T-helper 1 cell treated with Interleukin-12 subunit alpha and Interleukin-12 subunit beta and Interleukin-4 antibody, amounts not matched to agents 30 μg/mL and 1 μg/mL, for 36 hours (primary cell): Measurements from ENCODE around the gene CLPTM1.

ENCODE experiments used
- H3K27ac Mint-ChIP-seq: one replicate; pipeline ENCODE4 v1.8.0; 2021; ENCODE audit warnings: mild to moderate bottlenecking, mixed read lengths
- H3K27me3 Mint-ChIP-seq: one replicate; pipeline ENCODE4 v1.8.0; 2021; ENCODE audit warnings: low read depth, mixed read lengths
- H3K36me3 Mint-ChIP-seq: one replicate; pipeline ENCODE4 v1.8.0; 2021; ENCODE audit warnings: low read depth, mixed read lengths
- H3K4me1 Mint-ChIP-seq: one replicate; pipeline ENCODE4 v1.8.0; 2021; ENCODE audit warnings: low read depth, mixed read lengths
- H3K4me3 Mint-ChIP-seq: one replicate; pipeline ENCODE4 v1.8.0; 2021; ENCODE audit warnings: mild to moderate bottlenecking, moderate library complexity, mixed read lengths
- H3K9me3 Mint-ChIP-seq: one replicate; pipeline ENCODE4 v1.8.0; 2021; ENCODE audit warnings: mixed read lengths

The CLPTM1 gene

GRCh38 chr19:45001087-45001739, 46.0 kb downstream of the CLPTM1 start, which contains the start of gene RELB:
RELB (plus strand) TSS chr19:45001464; CDS start chr19:45001580, 116 bp downstream.
- Mint-ChIP-seq H3K9me3 (no peaks in the 10 kb centered on the region), H3K4me1 (peaks cover 20% of the 10 kb centered on the region), H3K27me3 (no peaks in the 10 kb centered on the region), H3K4me3 (peak within 1 kb of the TSS; percentile 95), H3K36me3 (peaks cover 9% of the 10 kb centered on the region), H3K27ac (peak within 1 kb of the TSS; percentile 100)

- Mint-ChIP-seq H3K4me1 (peaks cover 21% of the 10 kb centered on the region), H3K4me3 (no peak overlapping the region), H3K27me3 (no peaks in the 10 kb centered on the region), H3K27ac (no peak overlapping the region), H3K36me3 (peaks cover 17% of the 10 kb centered on the region), H3K9me3 (no peaks in the 10 kb centered on the region)
These were observed 48.3 kb downstream of the CLPTM1 start for GRCh38 chr19:45003485-45003884.

GRCh38 chr19:45005787-45006186, 50.6 kb downstream of the CLPTM1 start:
- Mint-ChIP-seq H3K9me3 (no peaks in the 10 kb centered on the region), H3K27me3 (no peaks in the 10 kb centered on the region), H3K36me3 (peaks cover 25% of the 10 kb centered on the region), H3K4me3 (no peak overlapping the region), H3K4me1 (peaks cover 15% of the 10 kb centered on the region), H3K27ac (no peak overlapping the region)

- Mint-ChIP-seq H3K9me3 (no peaks in the 10 kb centered on the region), H3K27me3 (no peaks in the 10 kb centered on the region), H3K27ac (no peak overlapping the region), H3K4me1 (peaks cover 7% of the 10 kb centered on the region), H3K36me3 (peaks cover 27% of the 10 kb centered on the region), H3K4me3 (no peak overlapping the region)
These were observed 53.4 kb downstream of the CLPTM1 start for GRCh38 chr19:45008552-45008951.

GRCh38 chr19:45009625-45010255, 54.6 kb downstream of the CLPTM1 start:
- H3K9me3 Mint-ChIP-seq = no peaks in the 10 kb centered on the region
- no peak overlapping the region for H3K4me3 Mint-ChIP-seq
- peak overlapping the region; percentile 26 for H3K27ac Mint-ChIP-seq
- peaks cover 32% of the 10 kb centered on the region for H3K36me3 Mint-ChIP-seq
- H3K27me3 Mint-ChIP-seq = no peaks in the 10 kb centered on the region
- peaks cover 7% of the 10 kb centered on the region for H3K4me1 Mint-ChIP-seq

- no peaks in the 10 kb centered on the region for H3K27me3 Mint-ChIP-seq
- no peaks in the 10 kb centered on the region for H3K9me3 Mint-ChIP-seq
- H3K27ac Mint-ChIP-seq = peak overlapping the region; percentile 34
- peaks cover 32% of the 10 kb centered on the region for H3K36me3 Mint-ChIP-seq
- H3K4me3 Mint-ChIP-seq = no peak overlapping the region
- H3K4me1 Mint-ChIP-seq = peaks cover 7% of the 10 kb centered on the region
These were observed 55.1 kb downstream of the CLPTM1 start for GRCh38 chr19:45010306-45010705.

- no peak overlapping the region for H3K4me3 Mint-ChIP-seq
- peaks cover 8% of the 10 kb centered on the region for H3K4me1 Mint-ChIP-seq
- no peak overlapping the region for H3K27ac Mint-ChIP-seq
- H3K36me3 Mint-ChIP-seq = peaks cover 30% of the 10 kb centered on the region
- no peaks in the 10 kb centered on the region for H3K9me3 Mint-ChIP-seq
- H3K27me3 Mint-ChIP-seq = no peaks in the 10 kb centered on the region
These were observed 56.8 kb downstream of the CLPTM1 start for GRCh38 chr19:45011959-45012358.

GRCh38 chr19:45016388-45017314, 61.5 kb downstream of the CLPTM1 start:
- peaks cover 25% of the 10 kb centered on the region for H3K36me3 Mint-ChIP-seq
- peak overlapping the region; percentile 43 for H3K4me3 Mint-ChIP-seq
- peaks cover 8% of the 10 kb centered on the region for H3K4me1 Mint-ChIP-seq
- H3K9me3 Mint-ChIP-seq = no peaks in the 10 kb centered on the region
- H3K27ac Mint-ChIP-seq = peak overlapping the region; percentile 83
- no peaks in the 10 kb centered on the region for H3K27me3 Mint-ChIP-seq

GRCh38 chr19:45019187-45019586, 64.0 kb downstream of the CLPTM1 start:
- no peak overlapping the region for H3K27ac Mint-ChIP-seq

GRCh38 chr19:45020071-45020470, 64.9 kb downstream of the CLPTM1 start:
- Mint-ChIP-seq H3K27ac (no peak overlapping the region), H3K4me3 (no peak overlapping the region), H3K4me1 (peaks cover 8% of the 10 kb centered on the region), H3K36me3 (peaks cover 19% of the 10 kb centered on the region), H3K9me3 (no peaks in the 10 kb centered on the region), H3K27me3 (no peaks in the 10 kb centered on the region)

More at GRCh38 chr19:45019187-45019586, 64.0 kb downstream of the CLPTM1 start:
- Mint-ChIP-seq H3K4me1 (peaks cover 8% of the 10 kb centered on the region), H3K27me3 (no peaks in the 10 kb centered on the region), H3K36me3 (peaks cover 18% of the 10 kb centered on the region), H3K9me3 (no peaks in the 10 kb centered on the region), H3K4me3 (no peak overlapping the region)

GRCh38 chr19:45021971-45022370, 66.8 kb downstream of the CLPTM1 start:
- no peaks in the 10 kb centered on the region for H3K4me1 Mint-ChIP-seq
- no peak overlapping the region for H3K27ac Mint-ChIP-seq
- no peaks in the 10 kb centered on the region for H3K27me3 Mint-ChIP-seq
- H3K36me3 Mint-ChIP-seq = peaks cover 24% of the 10 kb centered on the region
- H3K9me3 Mint-ChIP-seq = no peaks in the 10 kb centered on the region
- H3K4me3 Mint-ChIP-seq = no peak overlapping the region

GRCh38 chr19:45023048-45023447, 67.9 kb downstream of the CLPTM1 start:
- Mint-ChIP-seq H3K4me1 (no peaks in the 10 kb centered on the region), H3K27ac (no peak overlapping the region), H3K4me3 (no peak overlapping the region), H3K9me3 (no peaks in the 10 kb centered on the region), H3K36me3 (peaks cover 27% of the 10 kb centered on the region), H3K27me3 (no peaks in the 10 kb centered on the region)

- Mint-ChIP-seq H3K27me3 (no peaks in the 10 kb centered on the region), H3K4me1 (no peaks in the 10 kb centered on the region), H3K4me3 (no peak overlapping the region), H3K9me3 (no peaks in the 10 kb centered on the region), H3K36me3 (peaks cover 26% of the 10 kb centered on the region), H3K27ac (no peak overlapping the region)
These were observed 70.1 kb downstream of the CLPTM1 start for GRCh38 chr19:45025264-45025663.

- no peaks in the 10 kb centered on the region for H3K9me3 Mint-ChIP-seq
- H3K36me3 Mint-ChIP-seq = peaks cover 39% of the 10 kb centered on the region
- H3K27me3 Mint-ChIP-seq = no peaks in the 10 kb centered on the region
- H3K4me3 Mint-ChIP-seq = no peak overlapping the region
- H3K4me1 Mint-ChIP-seq = no peaks in the 10 kb centered on the region
- no peak overlapping the region for H3K27ac Mint-ChIP-seq
These were observed 72.2 kb downstream of the CLPTM1 start for GRCh38 chr19:45027371-45027770.
